Stomach (tissue), 4 donors: ENCODE results near the gene FXYD4.

Experiments used
- CTCF ChIP-seq, 7 experiments: fragments of 450-650 bp in 4 of 7; fragments of 200-600 bp in 3 of 7; sonication (generic) in 3 of 7; IDR thresholded peaks; one replicate each; pipeline ENCODE4 v1.5.1; 2016 to 2019; ENCODE audit warnings: antibody characterized with exemption in 7 of 7, control low read depth in 2 of 7, mild to moderate bottlenecking in 1 of 7
- EP300 ChIP-seq: sonication (generic); formaldehyde crosslinking; IDR thresholded peaks from one replicate; pipeline ENCODE4 v1.6.1; 2017; ENCODE audit warnings: antibody characterized with exemption
- POLR2A ChIP-seq, 4 donors: fragments of 450-650 bp; IDR thresholded peaks; one replicate each; pipeline ENCODE4 v1.6.1; 2016; ENCODE audit warnings: antibody characterized with exemption in 4 of 4, control low read depth in 2 of 4, mild to moderate bottlenecking in 1 of 4, moderate library complexity in 1 of 4

GRCh38 chr10:43342279-43343125, 28.9 kb upstream of the FXYD4 start:
- TF ChIP-seq CTCF (IDR thresholded peaks at IDR 0.05) (no peak), POLR2A (IDR thresholded peaks at IDR 0.05) (no peak), EP300 (no peak)
